ENCODE measurements around the gene MYLK4.
A peak's percentile ranks its signal among the peaks of the same experiment; 100 is the strongest.

MYLK4 gene

GRCh38 chr6:2732503-2733089 lies 18.1 kb downstream of the MYLK4 start:
- DNase-seq: no peak

- DNase-seq: no peak
Measured at GRCh38 chr6:2731281-2731909, 19.3 kb downstream of the MYLK4 start.

GRCh38 chr6:2730353-2731107 lies 20.2 kb downstream of the MYLK4 start:
- no peak for DNase-seq

GRCh38 chr6:2729921-2730320 lies 20.8 kb downstream of the MYLK4 start:
- DNase-seq: no peak

GRCh38 chr6:2725999-2726567 lies 24.6 kb downstream of the MYLK4 start:
- DNase-seq: peak; percentile 75

- no peak for DNase-seq
Measured at GRCh38 chr6:2725364-2725988, 25.2 kb downstream of the MYLK4 start.

- DNase-seq: no peak
Measured at GRCh38 chr6:2721219-2721618, 29.5 kb downstream of the MYLK4 start.

GRCh38 chr6:2719093-2719455 lies 31.6 kb downstream of the MYLK4 start:
- no peak for DNase-seq

GRCh38 chr6:2718334-2719092 lies 32.2 kb downstream of the MYLK4 start:
- no peak for DNase-seq

GRCh38 chr6:2716936-2717700 lies 33.6 kb downstream of the MYLK4 start:
- DNase-seq: no peak

- DNase-seq: no peak
Measured at GRCh38 chr6:2715737-2716136, 35.0 kb downstream of the MYLK4 start.

GRCh38 chr6:2714111-2714895 lies 36.4 kb downstream of the MYLK4 start:
- no peak for DNase-seq

GRCh38 chr6:2713473-2714110 lies 37.1 kb downstream of the MYLK4 start:
- DNase-seq: no peak

- no peak for DNase-seq
Measured at GRCh38 chr6:2712102-2712501, 38.6 kb downstream of the MYLK4 start.

GRCh38 chr6:2710412-2710811 lies 40.3 kb downstream of the MYLK4 start:
- DNase-seq: no peak

GRCh38 chr6:2708456-2708855 lies 42.3 kb downstream of the MYLK4 start:
- DNase-seq: no peak

GRCh38 chr6:2706558-2706957 lies 44.2 kb downstream of the MYLK4 start:
- DNase-seq: no peak

GRCh38 chr6:2705256-2705655 lies 45.5 kb downstream of the MYLK4 start:
- no peak for DNase-seq

- no peak for DNase-seq
Measured at GRCh38 chr6:2697291-2697690, 53.4 kb downstream of the MYLK4 start.

- no peak for DNase-seq
Measured at GRCh38 chr6:2695454-2696095, 55.1 kb downstream of the MYLK4 start.

All from islet precursor cell (in vitro differentiated cells).